Adipocyte (in vitro differentiated cells): ENCODE results near the gene TEX261.
A peak's percentile ranks its signal among the peaks of the same experiment; 100 is the strongest.
"Not testable (repeated sequence)": the region's sequence is repeated elsewhere in the genome, so short reads cannot be mapped to it uniquely, and the experiment has no call there.

Experiments
- DNase-seq: peaks from one replicate; pipeline ENCODE4 v3.0.0-alpha.2; 2015; ENCODE audit warnings: low read depth
- H3K27me3 ChIP-seq: replicated peaks from 2 replicates; pipeline ENCODE4 v1.7.0; 2013; ENCODE audit warnings: mild to moderate bottlenecking, low read length, moderate library complexity; ENCODE audit not compliant: control insufficient read depth, insufficient read depth
- H3K36me3 ChIP-seq: 2 replicates; pipeline ENCODE4 v1.7.0; 2013; ENCODE audit warnings: low read length, mild to moderate bottlenecking, moderate library complexity; ENCODE audit not compliant: control insufficient read depth, insufficient read depth, severe bottlenecking
- H3K4me1 ChIP-seq: 2 replicates; pipeline ENCODE4 v1.7.0; 2013; ENCODE audit warnings: mild to moderate bottlenecking, low read length, moderate library complexity; ENCODE audit not compliant: control insufficient read depth, insufficient read depth
- H3K4me3 ChIP-seq: 2 replicates; pipeline ENCODE4 v1.7.0; 2013; ENCODE audit warnings: mild to moderate bottlenecking, low read length, moderate library complexity
- H3K9ac ChIP-seq: 2 replicates; pipeline ENCODE4 v1.7.0; 2013; ENCODE audit warnings: mild to moderate bottlenecking, low read length, moderate library complexity
- H3K9me3 ChIP-seq: 2 replicates; pipeline ENCODE4 v1.7.0; 2013; ENCODE audit warnings: mild to moderate bottlenecking, low read length, moderate library complexity; ENCODE audit not compliant: control insufficient read depth

The TEX261 gene

DNA sequence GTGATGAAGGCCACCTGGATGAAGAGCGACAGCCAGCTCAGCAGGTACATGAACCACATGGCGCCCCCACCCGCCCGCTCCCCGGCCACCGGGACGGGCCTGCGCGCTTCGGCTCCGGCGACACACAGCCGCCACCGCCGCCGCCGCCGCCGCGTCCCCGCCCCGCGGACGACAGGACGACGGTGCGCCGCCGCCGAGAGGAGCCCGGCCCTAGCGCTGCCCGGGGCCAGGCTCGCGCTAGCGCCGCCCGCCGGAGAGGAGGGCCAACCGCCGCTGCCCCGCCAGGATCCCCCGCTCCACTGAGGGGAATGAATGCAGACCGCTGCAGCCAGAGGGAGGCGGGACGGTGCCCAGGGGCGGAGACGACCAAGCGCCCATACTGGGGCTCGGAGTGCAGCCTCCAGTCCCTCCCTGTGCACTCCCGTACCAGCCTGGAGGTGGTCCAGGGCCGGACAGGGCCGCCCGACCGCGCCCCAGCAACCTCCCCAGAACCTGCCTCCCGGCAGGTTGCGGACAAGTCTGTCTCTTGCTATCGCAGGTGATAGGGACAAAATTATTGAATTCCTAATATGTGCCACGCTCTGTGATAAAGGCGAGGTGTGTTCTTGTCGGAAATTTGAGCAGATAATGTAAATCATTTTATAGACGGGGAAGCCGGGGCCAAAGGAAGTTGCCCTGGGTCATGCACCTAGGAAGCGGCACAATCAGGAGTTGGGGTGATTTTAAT is at the start of gene TEX261:
TEX261 (minus strand) TSS at position 175 of the 727 bp plus-strand sequence; CDS start at position 59, 116 bp downstream.
- H3K4me1 ChIP-seq, result peaks cover 20% of the 10 kb centered on the region
- peak within 1 kb of the TSS; percentile 94 for H3K9ac ChIP-seq
- no peaks in the 10 kb centered on the region for H3K9me3 ChIP-seq
- DNase-seq, result peak; percentile 95
- peaks cover 20% of the 10 kb centered on the region for H3K36me3 ChIP-seq
- H3K4me3 ChIP-seq, result peak within 1 kb of the TSS; percentile 94
- no peaks in the 10 kb centered on the region for H3K27me3 ChIP-seq

DNA sequence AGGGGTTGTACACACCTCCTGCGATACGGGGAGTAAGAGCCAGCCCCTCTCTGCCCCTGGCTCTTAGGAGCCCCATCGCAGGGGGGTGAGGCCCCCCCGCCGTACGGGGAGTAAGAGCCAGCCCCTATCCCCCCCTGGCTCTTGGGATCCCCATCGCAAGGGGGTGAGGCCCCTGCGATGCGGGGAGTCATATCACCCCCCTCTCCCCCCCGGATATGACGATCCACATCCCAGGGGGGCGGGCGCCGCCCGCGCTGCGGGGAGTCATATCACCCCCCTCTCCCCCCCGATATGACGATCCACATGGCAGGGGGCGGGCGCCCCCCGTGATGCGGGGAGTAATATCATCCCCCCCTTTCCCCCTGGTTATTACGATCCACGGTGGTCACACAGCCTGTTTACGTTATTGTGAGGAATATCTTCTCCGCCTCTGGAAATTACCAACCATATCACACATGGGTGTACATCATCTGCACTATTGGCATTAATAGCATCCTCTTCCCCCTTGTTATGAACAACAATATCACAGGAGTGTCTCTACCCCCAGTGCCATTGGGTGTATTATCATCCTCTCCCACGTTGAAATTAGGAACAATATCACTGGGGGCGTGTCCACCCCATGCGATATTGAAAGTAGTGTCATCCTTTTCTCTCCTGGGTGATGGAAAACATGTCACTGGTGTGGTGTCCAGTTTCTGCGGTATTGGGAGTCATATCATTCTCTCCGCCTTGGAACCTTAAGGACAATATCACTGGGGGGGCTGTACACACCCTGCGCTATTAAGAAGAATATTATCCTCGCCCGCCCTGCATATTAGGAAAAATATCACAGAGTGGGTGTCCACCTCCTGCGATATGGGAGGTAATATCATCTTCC is 49.1 kb upstream of the TEX261 start:
- no peak for DNase-seq

DNA sequence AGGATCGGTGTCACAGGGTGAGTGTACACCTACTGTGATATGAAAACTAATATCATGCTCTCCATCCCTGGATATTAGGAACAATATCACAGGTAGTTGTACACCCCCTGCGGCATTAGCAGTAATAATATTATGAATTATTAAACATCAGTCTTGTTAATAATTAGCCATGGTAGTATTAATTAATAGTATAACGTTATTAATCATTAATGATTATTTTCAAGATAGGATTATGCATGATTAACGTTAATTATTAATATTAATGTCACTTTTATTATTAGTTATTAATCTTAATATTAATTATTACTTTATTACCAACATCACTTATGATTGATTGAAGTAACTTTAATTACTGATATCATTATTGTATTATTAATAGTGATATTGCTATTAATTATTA is 47.6 kb upstream of the TEX261 start:
- no peak overlapping the region for H3K9ac ChIP-seq
- H3K9me3 ChIP-seq, result no peaks in the 10 kb centered on the region
- no peaks in the 10 kb centered on the region for H3K4me1 ChIP-seq
- no peaks in the 10 kb centered on the region for H3K36me3 ChIP-seq
- no peak for DNase-seq
- no peak overlapping the region for H3K4me3 ChIP-seq
- H3K27me3 ChIP-seq, result peaks cover 24% of the 10 kb centered on the region

More for the DNA sequence above, 49.1 kb upstream of the TEX261 start:
- no peak overlapping the region for H3K9ac ChIP-seq
- H3K9me3 ChIP-seq, result no peaks in the 10 kb centered on the region
- H3K4me3 ChIP-seq, result no peak overlapping the region
- H3K36me3 ChIP-seq, result no peaks in the 10 kb centered on the region
- peaks cover 24% of the 10 kb centered on the region for H3K27me3 ChIP-seq
- no peaks in the 10 kb centered on the region for H3K4me1 ChIP-seq

DNA sequence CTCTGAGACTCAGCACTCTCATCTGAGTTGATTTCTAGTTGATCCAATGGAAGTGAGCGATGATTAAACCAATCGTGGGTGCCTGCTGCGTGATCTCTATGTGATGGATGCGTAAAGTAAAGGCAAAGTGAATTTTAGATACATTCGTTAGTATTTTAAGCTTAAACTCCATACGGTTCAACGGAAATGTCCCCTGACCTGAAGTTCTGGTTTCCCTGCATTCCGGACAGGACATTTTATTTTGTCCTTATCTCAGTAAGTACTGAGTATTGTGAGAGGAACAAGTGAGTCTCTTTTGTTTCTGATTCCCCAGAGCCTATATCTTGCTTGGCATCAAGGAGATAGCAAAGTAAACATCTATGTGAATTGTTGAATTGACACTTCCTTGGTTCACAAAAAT is 41.6 kb upstream of the TEX261 start:
- not testable (repeated sequence) for H3K36me3 ChIP-seq, H3K4me1 ChIP-seq, H3K4me3 ChIP-seq, H3K27me3 ChIP-seq, DNase-seq, H3K9me3 ChIP-seq, H3K9ac ChIP-seq

DNA sequence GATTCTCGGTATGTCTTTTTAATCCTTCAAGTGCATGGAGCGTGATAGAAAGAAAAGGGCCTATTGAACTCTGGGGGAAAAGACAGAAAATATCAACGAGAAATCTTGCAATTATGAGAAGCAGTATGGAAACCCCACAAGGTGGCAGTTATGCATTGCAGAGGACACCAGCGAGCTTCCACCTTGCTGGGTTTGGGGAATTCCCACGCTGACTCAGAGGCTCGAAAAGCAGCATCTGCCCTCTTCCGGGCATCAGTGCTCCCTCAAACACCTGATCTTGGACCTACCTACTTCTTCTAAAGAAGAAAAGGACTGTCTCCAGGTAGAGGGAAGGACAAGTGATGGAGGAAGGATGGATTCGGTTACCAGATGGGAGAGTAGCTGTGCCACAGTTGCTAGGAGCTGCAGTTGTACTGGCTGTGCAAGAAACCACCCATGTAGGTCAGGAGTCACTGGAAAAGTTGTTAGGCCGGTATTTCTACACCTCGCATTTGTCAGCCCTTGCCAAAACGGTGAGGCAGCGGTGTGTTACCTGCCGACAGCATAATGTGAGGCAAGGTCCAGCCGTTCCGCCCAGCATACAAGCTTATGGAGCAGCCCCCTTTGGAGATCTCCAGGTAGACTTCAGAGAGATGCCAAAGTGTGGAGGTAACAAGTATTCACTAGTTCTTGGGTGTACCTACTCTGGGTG is 29.0 kb upstream of the TEX261 start:
- DNase-seq, H3K36me3 ChIP-seq, H3K4me3 ChIP-seq, H3K27me3 ChIP-seq, H3K9ac ChIP-seq, H3K9me3 ChIP-seq, H3K4me1 ChIP-seq: not testable (repeated sequence)

DNA sequence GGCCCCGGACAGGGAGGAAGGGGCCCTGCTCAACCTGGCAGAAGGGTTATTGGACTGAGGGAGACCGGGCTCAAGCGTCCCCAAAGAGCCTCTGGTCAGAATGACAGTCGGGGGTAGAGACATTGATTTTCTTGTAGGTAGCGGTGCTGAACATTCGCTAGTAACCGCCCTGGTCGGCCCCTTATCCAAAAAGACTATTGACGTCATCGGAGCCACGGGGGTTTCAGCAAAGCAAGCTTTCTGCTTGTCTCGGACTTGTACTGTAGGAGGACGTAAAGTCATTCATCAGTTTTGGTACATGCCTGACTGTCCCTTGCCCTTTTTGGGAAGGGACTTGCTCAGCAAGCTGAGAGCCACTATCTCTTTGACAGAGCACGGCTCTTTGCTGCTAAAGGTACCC is 26.7 kb upstream of the TEX261 start:
- not testable (repeated sequence) for H3K4me1 ChIP-seq, DNase-seq, H3K36me3 ChIP-seq, H3K9ac ChIP-seq, H3K4me3 ChIP-seq, H3K27me3 ChIP-seq, H3K9me3 ChIP-seq

DNA sequence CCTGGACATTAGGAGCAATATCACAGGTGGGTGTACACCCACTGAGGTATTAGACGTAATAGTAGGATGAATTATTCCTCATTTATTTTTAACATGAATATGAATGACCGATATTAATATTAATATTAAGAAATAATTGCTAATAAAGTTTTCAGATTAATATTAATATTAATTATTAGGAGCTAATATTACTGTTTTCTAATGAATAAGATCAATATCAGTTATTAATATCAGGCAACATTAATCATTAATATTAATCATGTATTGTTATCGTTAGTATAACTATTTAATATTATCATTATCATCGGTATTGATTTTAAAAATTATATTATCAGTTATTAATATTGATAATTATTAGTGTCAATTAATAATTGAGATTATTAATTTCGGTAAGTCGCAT is 25.3 kb upstream of the TEX261 start:
- DNase-seq, H3K4me1 ChIP-seq, H3K9me3 ChIP-seq, H3K9ac ChIP-seq, H3K4me3 ChIP-seq, H3K36me3 ChIP-seq: not testable (repeated sequence)
- H3K27me3 ChIP-seq, result peaks cover 11% of the 10 kb centered on the region

DNA sequence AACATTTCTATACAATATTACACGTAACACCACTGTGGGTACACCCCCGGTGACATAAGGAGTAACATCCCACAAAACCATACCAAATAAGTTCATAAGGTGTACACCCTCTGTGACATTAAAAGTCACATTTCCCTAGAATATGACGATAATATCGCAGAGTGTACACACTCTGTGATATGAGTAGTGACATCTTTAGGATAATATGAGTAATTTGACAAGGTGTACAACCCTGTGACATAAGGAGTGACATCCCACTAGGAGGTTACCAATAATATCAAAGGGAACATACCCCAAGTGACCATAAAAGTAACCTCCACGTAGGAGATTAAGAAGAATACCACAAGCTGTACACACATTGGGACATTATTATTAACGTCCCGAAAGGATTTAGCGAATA is 24.0 kb upstream of the TEX261 start:
- Histone ChIP-seq H3K9me3 (no peaks in the 10 kb centered on the region), H3K9ac (no peak overlapping the region), H3K4me3 (no peak overlapping the region), H3K36me3 (no peaks in the 10 kb centered on the region), H3K27me3 (peaks cover 11% of the 10 kb centered on the region), H3K4me1 (no peaks in the 10 kb centered on the region)
- DNase-seq, result no peak

DNA sequence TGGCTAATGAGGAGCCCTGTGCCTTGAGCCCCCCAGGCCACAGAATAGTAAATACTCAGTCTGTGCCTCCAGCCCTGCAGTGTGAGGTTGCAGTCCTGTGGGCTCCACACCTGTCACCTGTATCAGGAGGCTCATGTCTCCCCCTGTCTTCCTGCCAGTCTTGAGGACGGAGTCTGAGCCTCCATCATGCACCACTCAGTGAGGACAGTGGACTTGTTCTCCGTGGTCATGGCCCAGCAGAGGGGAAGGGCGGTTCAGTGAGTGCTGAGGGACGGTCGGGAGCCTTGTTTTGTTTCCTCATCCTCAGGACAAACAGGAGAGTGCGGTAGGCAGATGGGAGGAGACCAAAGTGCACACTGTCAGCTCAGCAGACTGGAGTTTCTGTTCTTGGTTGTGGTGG is 17.1 kb upstream of the TEX261 start:
- peaks cover 21% of the 10 kb centered on the region for H3K27me3 ChIP-seq
- not testable (repeated sequence) for H3K9ac ChIP-seq, H3K9me3 ChIP-seq, H3K36me3 ChIP-seq, H3K4me1 ChIP-seq, H3K4me3 ChIP-seq, DNase-seq

DNA sequence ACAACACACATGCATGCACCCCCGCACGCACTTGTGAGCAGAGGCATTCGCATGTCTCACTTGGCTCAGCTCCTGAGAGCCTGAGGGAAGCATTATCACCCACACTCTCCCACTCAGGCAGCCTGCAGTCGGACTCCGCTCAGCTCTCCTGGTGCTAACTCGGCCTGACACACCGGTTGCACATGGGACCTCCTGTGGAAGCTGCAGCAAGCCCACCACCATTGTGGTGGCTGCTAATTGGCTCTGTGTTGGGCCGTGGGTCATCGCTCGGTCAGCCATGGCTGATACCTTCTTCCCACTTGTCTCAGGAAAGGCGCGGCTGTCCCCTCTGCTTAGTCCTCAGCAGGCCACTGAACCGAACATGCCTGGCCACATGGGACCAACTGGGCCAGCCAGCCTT is 13.7 kb upstream of the TEX261 start:
- no peak for DNase-seq
- Histone ChIP-seq H3K9ac (no peak overlapping the region), H3K4me1 (no peaks in the 10 kb centered on the region), H3K27me3 (peaks cover 37% of the 10 kb centered on the region), H3K9me3 (no peaks in the 10 kb centered on the region), H3K36me3 (no peaks in the 10 kb centered on the region), H3K4me3 (no peak overlapping the region)
